Dendritic cell treated with granulocyte-macrophage colony-stimulating factor and Interleukin-4, amounts not matched to agents 40 ng/mL and 50 ng/mL, for 4 days (primary cell): Measurements from ENCODE around the gene FLT1.

Experiments used
- H3K27ac Mint-ChIP-seq: one replicate; pipeline ENCODE4 v1.8.0; 2022; ENCODE audit warnings: mild to moderate bottlenecking, mixed read lengths
- H3K27me3 Mint-ChIP-seq: one replicate; pipeline ENCODE4 v1.8.0; 2022; ENCODE audit warnings: mild to moderate bottlenecking, mixed read lengths
- H3K36me3 Mint-ChIP-seq: one replicate; pipeline ENCODE4 v1.8.0; 2022; ENCODE audit warnings: low read depth, mixed read lengths
- H3K4me1 Mint-ChIP-seq: one replicate; pipeline ENCODE4 v1.8.0; 2022; ENCODE audit warnings: low read depth, mixed read lengths
- H3K4me3 Mint-ChIP-seq: one replicate; pipeline ENCODE4 v1.8.0; 2022; ENCODE audit warnings: mild to moderate bottlenecking, moderate library complexity, mixed read lengths
- H3K9me3 Mint-ChIP-seq: one replicate; pipeline ENCODE4 v1.8.0; 2022; ENCODE audit warnings: mixed read lengths
- intact Hi-C: fragments of 100-400 bp; cut with micrococcal nuclease; formaldehyde crosslinking; loops from one replicate; pipeline ENCODE4 v1.15.0; 2022

FLT1 gene

GRCh38 chr13:28409648-28410047 lies 85.3 kb downstream of the FLT1 start:
- peaks cover 52% of the 10 kb centered on the region for H3K27me3 Mint-ChIP-seq
- intact Hi-C loops: no loop called here
- no peaks in the 10 kb centered on the region for H3K9me3 Mint-ChIP-seq
- H3K36me3 Mint-ChIP-seq: no peaks in the 10 kb centered on the region
- peaks cover 28% of the 10 kb centered on the region for H3K4me1 Mint-ChIP-seq
- no peak overlapping the region for H3K27ac Mint-ChIP-seq
- no peak overlapping the region for H3K4me3 Mint-ChIP-seq

GRCh38 chr13:28408863-28409262 lies 86.1 kb downstream of the FLT1 start:
- no peak overlapping the region for H3K27ac Mint-ChIP-seq
- no peaks in the 10 kb centered on the region for H3K9me3 Mint-ChIP-seq
- H3K36me3 Mint-ChIP-seq: no peaks in the 10 kb centered on the region
- no peak overlapping the region for H3K4me3 Mint-ChIP-seq
- H3K27me3 Mint-ChIP-seq: peaks cover 48% of the 10 kb centered on the region
- intact Hi-C loops: no loop called here
- peaks cover 28% of the 10 kb centered on the region for H3K4me1 Mint-ChIP-seq

- no peaks in the 10 kb centered on the region for H3K36me3 Mint-ChIP-seq
- H3K9me3 Mint-ChIP-seq: no peaks in the 10 kb centered on the region
- peaks cover 48% of the 10 kb centered on the region for H3K27me3 Mint-ChIP-seq
- no peak overlapping the region for H3K27ac Mint-ChIP-seq
- intact Hi-C loops: no loop called here
- no peak overlapping the region for H3K4me3 Mint-ChIP-seq
- peaks cover 28% of the 10 kb centered on the region for H3K4me1 Mint-ChIP-seq
These were observed 86.6 kb downstream of the FLT1 start for GRCh38 chr13:28408235-28408848.

GRCh38 chr13:28406733-28407266 lies 88.1 kb downstream of the FLT1 start:
- Mint-ChIP-seq H3K36me3 (no peaks in the 10 kb centered on the region), H3K4me3 (no peak overlapping the region), H3K4me1 (peaks cover 31% of the 10 kb centered on the region), H3K9me3 (no peaks in the 10 kb centered on the region), H3K27me3 (peaks cover 38% of the 10 kb centered on the region), H3K27ac (no peak overlapping the region)
- intact Hi-C loops: no loop called here

- Mint-ChIP-seq H3K9me3 (no peaks in the 10 kb centered on the region), H3K27me3 (peaks cover 15% of the 10 kb centered on the region), H3K27ac (no peak overlapping the region), H3K4me3 (peak overlapping the region; percentile 17), H3K36me3 (no peaks in the 10 kb centered on the region), H3K4me1 (peaks cover 26% of the 10 kb centered on the region)
- intact Hi-C loops: loop anchor here (5.0 kb wide), 1 partner anchor 235 kb away; no protein-coding TSS in a partner anchor
These were observed 92.9 kb downstream of the FLT1 start for GRCh38 chr13:28402057-28402381.

GRCh38 chr13:28401303-28402056 lies 93.4 kb downstream of the FLT1 start:
- Mint-ChIP-seq H3K27ac (no peak overlapping the region), H3K36me3 (no peaks in the 10 kb centered on the region), H3K9me3 (no peaks in the 10 kb centered on the region), H3K4me1 (peaks cover 20% of the 10 kb centered on the region), H3K4me3 (peak overlapping the region; percentile 17), H3K27me3 (peaks cover 15% of the 10 kb centered on the region)
- intact Hi-C loops: loop anchor here (5.0 kb wide), 1 partner anchor 236 kb away; no protein-coding TSS in a partner anchor

- peaks cover 4% of the 10 kb centered on the region for H3K36me3 Mint-ChIP-seq
- H3K4me3 Mint-ChIP-seq: no peak overlapping the region
- H3K4me1 Mint-ChIP-seq: peaks cover 14% of the 10 kb centered on the region
- no peak overlapping the region for H3K27ac Mint-ChIP-seq
- intact Hi-C loops: no loop called here
- peaks cover 31% of the 10 kb centered on the region for H3K27me3 Mint-ChIP-seq
- H3K9me3 Mint-ChIP-seq: no peaks in the 10 kb centered on the region
These were observed 98.9 kb downstream of the FLT1 start for GRCh38 chr13:28396053-28396452.

GRCh38 chr13:28394422-28394821 lies 100.5 kb downstream of the FLT1 start:
- H3K27me3 Mint-ChIP-seq: peaks cover 42% of the 10 kb centered on the region
- peaks cover 9% of the 10 kb centered on the region for H3K36me3 Mint-ChIP-seq
- no peak overlapping the region for H3K27ac Mint-ChIP-seq
- no peaks in the 10 kb centered on the region for H3K9me3 Mint-ChIP-seq
- peaks cover 11% of the 10 kb centered on the region for H3K4me1 Mint-ChIP-seq
- H3K4me3 Mint-ChIP-seq: no peak overlapping the region
- intact Hi-C loops: loop anchor here (5.0 kb wide), 1 partner anchor 403 kb away; no protein-coding TSS in a partner anchor

GRCh38 chr13:28392896-28393505 lies 101.9 kb downstream of the FLT1 start:
- H3K9me3 Mint-ChIP-seq: no peaks in the 10 kb centered on the region
- peaks cover 43% of the 10 kb centered on the region for H3K27me3 Mint-ChIP-seq
- no peak overlapping the region for H3K4me3 Mint-ChIP-seq
- H3K36me3 Mint-ChIP-seq: peaks cover 15% of the 10 kb centered on the region
- H3K4me1 Mint-ChIP-seq: peaks cover 11% of the 10 kb centered on the region
- intact Hi-C loops: loop anchor here (5.0 kb wide), 1 partner anchor 404 kb away; no protein-coding TSS in a partner anchor
- no peak overlapping the region for H3K27ac Mint-ChIP-seq

GRCh38 chr13:28392428-28392827 lies 102.5 kb downstream of the FLT1 start:
- H3K9me3 Mint-ChIP-seq: no peaks in the 10 kb centered on the region
- H3K4me1 Mint-ChIP-seq: peaks cover 11% of the 10 kb centered on the region
- H3K36me3 Mint-ChIP-seq: peaks cover 15% of the 10 kb centered on the region
- no peak overlapping the region for H3K4me3 Mint-ChIP-seq
- peaks cover 46% of the 10 kb centered on the region for H3K27me3 Mint-ChIP-seq
- intact Hi-C loops: loop anchor here (5.0 kb wide), 1 partner anchor 405 kb away; no protein-coding TSS in a partner anchor
- no peak overlapping the region for H3K27ac Mint-ChIP-seq

- Mint-ChIP-seq H3K4me3 (no peak overlapping the region), H3K27ac (no peak overlapping the region), H3K9me3 (no peaks in the 10 kb centered on the region), H3K27me3 (peaks cover 66% of the 10 kb centered on the region), H3K4me1 (peaks cover 7% of the 10 kb centered on the region), H3K36me3 (peaks cover 11% of the 10 kb centered on the region)
- intact Hi-C loops: no loop called here
These were observed 107.0 kb downstream of the FLT1 start for GRCh38 chr13:28387740-28388501.

GRCh38 chr13:28385362-28385761 lies 109.6 kb downstream of the FLT1 start:
- Mint-ChIP-seq H3K4me3 (no peak overlapping the region), H3K27me3 (peaks cover 64% of the 10 kb centered on the region), H3K9me3 (no peaks in the 10 kb centered on the region), H3K27ac (no peak overlapping the region), H3K4me1 (peaks cover 7% of the 10 kb centered on the region), H3K36me3 (peaks cover 17% of the 10 kb centered on the region)
- intact Hi-C loops: no loop called here

GRCh38 chr13:28384789-28385188 lies 110.1 kb downstream of the FLT1 start:
- H3K4me1 Mint-ChIP-seq: peaks cover 7% of the 10 kb centered on the region
- no peaks in the 10 kb centered on the region for H3K9me3 Mint-ChIP-seq
- H3K36me3 Mint-ChIP-seq: peaks cover 16% of the 10 kb centered on the region
- H3K27me3 Mint-ChIP-seq: peaks cover 64% of the 10 kb centered on the region
- intact Hi-C loops: no loop called here
- H3K27ac Mint-ChIP-seq: no peak overlapping the region
- no peak overlapping the region for H3K4me3 Mint-ChIP-seq
